ENCODE data around the gene TMEM94.
"Not testable (repeated sequence)": the region's sequence is repeated elsewhere in the genome, so short reads cannot be mapped to it uniquely, and the experiment has no call there.

TMEM94 gene

GRCh38 chr17:75456417-75457046, at the start of gene TMEM94:
TMEM94 (plus strand) TSS chr17:75456635; CDS start chr17:75471906, 15,271 bp downstream.
- peak; percentile 78 to 91 for DNase-seq (ENCODE audit: extremely low read depth in 1 of 2, low read depth in 1 of 2)

DNA sequence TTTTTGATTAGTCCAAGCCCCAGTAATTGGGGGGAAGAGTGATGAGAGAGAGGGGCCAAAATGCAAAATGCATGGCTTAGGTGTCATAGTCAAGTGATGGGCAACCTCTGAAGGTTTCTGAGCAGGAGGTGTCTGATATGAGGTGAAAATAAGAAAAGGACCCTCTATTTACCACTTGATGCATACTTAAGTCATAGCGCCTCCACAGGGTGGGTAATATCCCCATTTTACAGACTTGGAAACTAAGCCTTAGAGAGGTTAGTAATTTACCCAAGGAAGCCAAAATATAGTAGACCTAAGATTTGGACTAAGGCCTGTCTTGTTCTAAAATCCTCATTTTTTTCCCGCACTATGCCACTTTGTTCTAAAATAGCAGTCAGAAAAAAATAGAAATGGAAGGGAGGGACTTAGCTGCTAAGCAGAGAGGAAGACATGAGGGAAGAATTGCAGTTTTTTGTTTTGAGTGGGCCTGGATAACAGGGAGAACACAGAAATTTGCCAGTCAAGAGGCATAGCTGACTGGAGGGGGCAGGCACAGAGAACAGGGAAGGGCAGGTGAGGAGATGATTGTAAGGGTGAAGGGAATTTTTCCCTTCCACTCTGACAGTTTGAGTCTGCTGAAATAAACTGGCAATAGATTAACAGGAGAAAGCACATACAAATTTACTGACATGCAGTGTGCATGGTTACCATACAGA, 48.6 kb upstream of the TMEM94 start:
- no peak for DNase-seq (ENCODE audit: extremely low read depth in 1 of 2, low read depth in 1 of 2)

DNA sequence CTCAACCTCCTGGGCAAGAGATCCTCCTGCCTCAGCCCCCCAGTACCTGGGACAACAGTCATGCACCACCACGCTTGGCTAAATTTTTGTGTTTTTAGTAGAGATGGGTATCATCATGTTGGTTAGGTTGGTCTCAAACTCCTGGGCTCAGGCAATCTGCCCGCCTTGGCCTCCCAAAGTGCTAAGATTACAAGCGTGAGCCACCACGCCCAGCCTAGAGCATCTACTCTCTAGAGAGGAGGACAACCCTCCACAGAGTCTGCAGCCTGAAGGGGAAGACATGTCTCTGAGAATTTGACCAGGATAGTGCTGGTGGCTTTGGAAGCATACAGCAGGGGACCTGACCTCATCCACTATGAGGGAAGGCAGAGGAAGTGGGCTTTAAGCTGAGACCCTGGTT, 46.3 kb upstream of the TMEM94 start:
- DNase-seq (ENCODE audit: extremely low read depth in 1 of 2, low read depth in 1 of 2): no peak

DNA sequence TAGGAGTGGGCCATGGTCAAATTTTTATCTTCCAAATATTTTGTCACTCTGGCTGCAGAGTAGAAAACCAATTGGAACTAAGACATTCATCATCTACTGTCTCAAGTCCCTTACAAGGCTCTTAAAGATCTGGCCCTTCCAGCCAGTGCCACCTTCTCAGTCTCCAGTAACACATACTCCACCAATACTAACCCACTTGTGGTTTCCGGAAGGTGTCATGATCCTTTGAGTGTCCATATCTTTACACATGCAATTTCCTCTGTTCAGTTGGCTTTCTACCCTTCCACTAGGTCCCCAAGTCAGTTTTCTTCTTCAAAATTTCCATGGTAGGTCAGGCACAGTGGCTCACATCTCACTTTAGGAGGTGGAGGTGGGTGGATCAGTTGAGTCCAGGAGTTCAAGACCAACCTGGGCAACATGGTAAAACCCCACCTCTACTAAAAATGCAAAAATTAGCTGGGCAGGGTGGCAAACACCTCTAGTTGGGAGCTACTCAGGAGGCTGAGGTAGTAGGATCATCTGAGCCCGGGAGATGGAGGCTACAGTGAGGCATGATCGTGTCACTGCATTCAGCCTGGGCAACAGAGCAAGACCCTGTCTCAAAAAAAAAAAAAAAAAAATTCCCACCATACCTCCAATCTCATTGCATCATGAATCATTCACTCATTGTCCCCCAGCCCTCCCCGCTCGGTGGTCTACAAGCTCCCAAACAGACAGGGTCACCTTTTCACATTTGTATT, 44.9 kb upstream of the TMEM94 start:
- DNase-seq (ENCODE audit: extremely low read depth in 1 of 2, low read depth in 1 of 2): no peak

GRCh38 chr17:75412455-75413317, 43.7 kb upstream of the TMEM94 start:
- DNase-seq (ENCODE audit: extremely low read depth in 1 of 2, low read depth in 1 of 2): peak in 1 of 2 donors; percentile 51

DNA sequence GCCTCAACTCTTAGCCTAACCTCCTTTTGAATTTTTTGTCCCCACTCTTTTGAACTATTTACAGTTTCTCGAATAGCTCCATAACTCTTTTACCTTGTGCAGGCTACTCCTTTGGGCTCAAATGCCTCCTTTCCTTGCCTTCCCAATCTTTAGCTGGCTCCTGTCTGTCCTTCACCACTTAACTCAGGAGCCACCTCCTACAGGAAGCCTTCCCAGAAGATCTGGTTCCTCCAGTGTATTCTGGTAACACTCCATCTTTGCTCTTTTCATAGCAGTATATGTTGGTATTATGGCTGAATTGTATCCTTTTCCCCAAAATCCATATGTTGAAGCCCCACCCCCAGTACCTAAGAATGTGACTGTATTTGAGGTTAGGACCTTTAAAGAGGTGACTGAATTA, 41.9 kb upstream of the TMEM94 start:
- no peak for DNase-seq (ENCODE audit: extremely low read depth in 1 of 2, low read depth in 1 of 2)

DNA sequence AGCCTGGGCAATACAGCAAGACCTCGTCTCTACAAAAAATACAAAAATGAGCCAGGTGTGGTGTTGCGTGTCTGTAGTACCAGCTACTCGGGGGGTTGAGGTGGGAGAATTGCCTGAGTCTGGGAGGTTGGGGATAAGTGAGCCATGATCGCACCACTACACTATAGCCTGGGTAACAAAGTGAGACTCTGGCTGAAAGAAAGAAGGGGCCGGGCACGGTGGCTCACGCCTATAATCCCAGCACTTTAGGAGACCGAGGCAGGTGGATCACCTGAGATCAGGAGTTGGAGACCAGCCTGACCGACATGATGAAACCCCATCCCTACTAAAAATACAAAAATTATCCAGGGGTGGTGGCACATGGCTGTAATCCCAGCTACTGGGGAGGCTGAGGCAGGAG, 40.4 kb upstream of the TMEM94 start:
- DNase-seq (ENCODE audit: extremely low read depth in 1 of 2, low read depth in 1 of 2): no peak

- no peak for DNase-seq (ENCODE audit: extremely low read depth in 1 of 2, low read depth in 1 of 2)
These were observed 39.3 kb upstream of the TMEM94 start for GRCh38 chr17:75417054-75417580.

GRCh38 chr17:75418531-75418930, 37.9 kb upstream of the TMEM94 start:
- no peak for DNase-seq (ENCODE audit: extremely low read depth in 1 of 2, low read depth in 1 of 2)

- no peak for DNase-seq (ENCODE audit: extremely low read depth in 1 of 2, low read depth in 1 of 2)
These were observed 27.6 kb upstream of the TMEM94 start for GRCh38 chr17:75428543-75429469.

GRCh38 chr17:75430159-75430974, 26.1 kb upstream of the TMEM94 start:
- DNase-seq (ENCODE audit: extremely low read depth in 1 of 2, low read depth in 1 of 2): no peak

DNA sequence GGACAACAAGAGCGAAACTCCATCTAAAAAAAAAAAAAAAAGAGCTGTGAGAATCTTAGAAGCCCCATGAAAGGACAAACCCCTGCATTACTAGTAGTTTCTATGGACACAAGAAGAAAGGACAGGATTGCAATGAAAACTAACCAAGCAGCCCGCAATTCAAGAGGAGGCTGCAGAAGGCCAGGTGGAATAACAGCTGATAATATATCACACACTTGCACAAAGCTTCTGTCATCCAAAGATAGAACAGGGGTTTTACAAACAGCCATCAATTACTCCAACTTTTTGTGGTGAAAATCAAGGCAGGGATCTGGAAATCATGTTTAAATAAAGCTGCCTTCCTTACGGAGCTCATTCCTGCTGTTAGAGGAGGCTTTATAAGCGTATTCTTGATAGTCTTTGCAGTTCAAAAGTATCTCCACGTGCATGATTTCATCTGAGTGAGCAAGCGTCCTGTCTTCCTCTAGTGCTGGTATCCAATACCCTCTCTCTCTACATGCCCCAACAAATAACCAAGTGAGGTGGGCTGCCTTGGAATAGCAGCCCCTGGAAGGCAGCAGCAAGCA, 23.1 kb upstream of the TMEM94 start:
- no peak for DNase-seq (ENCODE audit: extremely low read depth in 1 of 2, low read depth in 1 of 2)

DNA sequence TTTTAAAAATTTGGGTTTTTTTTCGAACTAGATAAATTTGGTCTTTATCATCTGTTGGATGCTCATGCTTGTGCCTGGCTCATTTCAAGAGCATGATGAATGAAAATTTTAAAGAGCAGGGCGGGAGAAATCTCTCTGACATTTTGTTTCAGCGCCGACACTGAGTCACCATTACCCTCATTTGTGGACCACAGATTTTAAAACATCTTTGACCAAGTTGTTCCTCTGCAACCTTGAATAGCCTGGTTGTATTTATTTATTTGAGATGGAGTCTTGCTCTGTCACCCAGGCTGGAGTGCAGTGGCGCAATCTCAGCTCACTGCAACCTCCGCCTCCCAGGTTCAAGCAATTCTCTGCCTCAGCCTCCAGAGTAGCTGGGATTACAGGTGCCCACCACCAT, 22.0 kb upstream of the TMEM94 start:
- not testable (repeated sequence) for DNase-seq (ENCODE audit: extremely low read depth in 1 of 2, low read depth in 1 of 2)

DNA sequence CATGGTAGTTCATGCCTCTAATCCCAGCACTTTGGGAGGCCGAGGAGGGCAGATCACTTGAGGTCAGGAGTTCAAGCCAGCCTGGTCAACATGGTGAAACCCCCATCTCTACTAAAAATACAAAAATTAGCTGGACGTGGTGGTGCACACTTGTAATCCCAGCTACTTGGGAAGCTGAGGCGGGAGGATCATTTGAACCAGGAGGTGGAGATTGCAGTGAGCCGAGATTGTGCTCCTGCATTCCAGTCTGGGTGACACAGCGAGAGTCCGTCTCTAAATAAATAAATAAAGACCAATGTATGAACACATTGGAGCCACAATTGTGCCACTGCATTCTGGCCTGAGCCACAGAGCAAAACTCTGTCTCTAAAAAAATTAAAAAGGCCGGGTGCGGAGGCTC, 19.0 kb upstream of the TMEM94 start:
- DNase-seq (ENCODE audit: extremely low read depth in 1 of 2, low read depth in 1 of 2): not testable (repeated sequence)

DNA sequence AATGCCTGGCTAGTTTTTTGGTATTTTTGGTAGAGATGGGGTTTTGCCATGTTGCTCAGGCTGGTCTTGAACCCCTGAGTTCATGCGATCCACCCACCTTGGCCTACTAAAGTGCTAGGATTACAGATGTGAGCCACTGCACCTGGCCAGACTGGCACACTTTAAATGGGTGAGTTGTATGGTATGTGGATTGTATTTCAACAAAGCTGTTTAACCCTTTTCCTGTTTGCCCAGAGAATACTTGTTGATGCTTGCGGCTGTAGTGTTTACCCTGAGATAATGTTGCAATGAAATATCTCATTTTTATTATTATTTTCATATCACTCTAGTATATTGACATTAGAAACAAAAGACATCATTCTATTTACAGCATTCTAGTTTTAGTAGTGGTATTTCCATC, 17.1 kb upstream of the TMEM94 start:
- DNase-seq (ENCODE audit: extremely low read depth in 1 of 2, low read depth in 1 of 2): no peak

- DNase-seq (ENCODE audit: extremely low read depth in 1 of 2, low read depth in 1 of 2): no peak
These were observed 15.5 kb upstream of the TMEM94 start for GRCh38 chr17:75440738-75441448.

DNA sequence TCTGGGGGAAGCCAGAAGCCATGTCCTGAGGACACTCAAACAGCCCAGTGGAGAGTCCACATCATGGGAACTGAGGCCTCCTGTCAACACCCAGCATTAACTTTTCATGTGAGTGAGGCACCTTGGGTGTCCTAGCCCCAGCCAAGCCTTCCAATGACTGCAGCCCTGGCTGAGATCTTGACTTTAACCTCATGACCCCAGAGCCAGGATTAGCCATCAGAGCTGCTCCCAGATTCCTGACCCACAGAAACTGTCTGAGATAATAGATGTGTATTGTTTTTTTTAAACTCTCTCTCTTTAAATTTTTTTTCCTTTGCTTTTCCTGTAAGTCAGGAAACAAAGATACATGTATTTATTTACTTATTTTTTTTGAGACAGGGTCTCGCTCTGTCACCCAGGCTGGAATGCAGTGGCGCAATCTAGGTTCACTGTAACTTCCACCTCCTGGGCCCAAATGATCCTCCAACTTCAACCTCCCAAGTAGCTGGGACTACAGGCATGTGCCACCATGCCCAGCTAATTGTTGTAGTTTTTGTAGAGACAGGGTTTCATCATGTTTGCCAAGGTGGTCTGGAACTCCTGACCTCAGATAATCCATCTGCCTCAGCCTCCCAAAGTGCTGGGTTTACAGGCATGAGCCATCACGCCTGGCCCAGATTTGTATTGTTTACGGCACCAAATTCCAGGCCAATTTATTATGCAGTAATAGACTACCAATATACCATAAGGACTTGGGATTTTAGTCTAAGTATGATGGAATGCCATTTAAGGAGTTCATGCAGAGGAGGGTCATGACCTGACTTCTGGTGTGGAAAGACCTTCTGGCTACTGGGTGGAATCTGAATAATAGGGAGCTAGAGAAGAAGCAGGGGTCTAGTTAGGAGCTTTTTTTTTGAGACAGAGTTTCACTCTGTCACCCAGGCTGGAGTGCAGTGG, 14.0 kb upstream of the TMEM94 start:
- DNase-seq (ENCODE audit: extremely low read depth in 1 of 2, low read depth in 1 of 2): no peak
